GM12878 (cell line): ENCODE data around the gene CDC7. TPM values are rescaled to one million over a fixed set of nuclear protein-coding genes. Genes with fewer than 3 reads are reported as not detected.

Experiments
- ATAC-seq: fragments of 200-7000 bp; cut with Tn5 transposase; 3 replicates; pipeline ENCODE4 v1.9.1; 2020; ENCODE audit warnings: mild to moderate bottlenecking, moderate library complexity
- BruUV-seq: library from RNA; stranded (reverse); fragments of 400-500 nt; replicated peaks from 2 replicates; lab custom pipeline; 2021; lab: Mats Ljungman, UMichigan
- CTCF ChIA-PET: fragments of 300-600 bp; sonication (Branson Sonifier 250); formaldehyde crosslinking; extraction: SDS; loops from one replicate; lab custom pipeline; 2021; ENCODE audit warnings: inconsistent platforms; lab: Yijun Ruan, JAX
- POLR2A ChIA-PET: fragments of 350-600 bp; formaldehyde crosslinking; extraction: SDS; loops from one replicate; lab custom pipeline; 2021; ENCODE audit warnings: inconsistent platforms; lab: Charles Lee
- RAD21 ChIA-PET: fragments of 300-600 bp; sonication (Branson Sonifier 250); formaldehyde crosslinking; loops from one replicate; lab custom pipeline; 2023; ENCODE audit warnings: antibody characterized with exemption; ENCODE audit not compliant: unreplicated experiment; lab: Charles Lee
- SMC1A ChIA-PET: fragments of 300-600 bp; sonication (Branson Sonifier 250); formaldehyde crosslinking; loops from one replicate; lab custom pipeline; 2023; ENCODE audit not compliant: unreplicated experiment, uncharacterized antibody; lab: Charles Lee
- DNase-seq: peaks from one replicate; pipeline ENCODE4 v3.0.0-alpha.2; 2011; ENCODE audit warnings: low read depth, low spot score
- FAIRE-seq: peaks from 3 replicates; lab custom pipeline; 2011; peaks lifted over from hg19 to GRCh38; lab: Jason Lieb, UNC
- H2AFZ ChIP-seq: 2 replicates; pipeline ENCODE4 v1.6.0; 2011; ENCODE audit warnings: low read depth, low read length, control low read depth; ENCODE audit not compliant: control insufficient read depth
- H3K27ac ChIP-seq: 2 replicates; pipeline ENCODE4 v1.5.1; 2011; ENCODE audit warnings: control low read depth; ENCODE audit not compliant: control insufficient read depth, insufficient read depth
- H3K27me3 ChIP-seq, 2 experiments: replicated peaks in 1 of 2; 2 replicates each; pipeline versions ENCODE4 v1.6.0 to v1.6.1; 2011; ENCODE audit warnings: low read length in 1 of 2; ENCODE audit not compliant: control insufficient read depth in 2 of 2, insufficient read depth in 2 of 2
- H3K36me3 ChIP-seq, 2 experiments: 2 replicates each; pipeline ENCODE4 v1.5.1; 2011; ENCODE audit warnings: low read length in 1 of 2; ENCODE audit not compliant: control insufficient read depth in 2 of 2, insufficient read depth in 2 of 2
- H3K4me1 ChIP-seq: 2 replicates; pipeline ENCODE4 v1.6.1; 2011; ENCODE audit warnings: mild to moderate bottlenecking, low read length, moderate library complexity, mixed read lengths; ENCODE audit not compliant: control insufficient read depth, insufficient read depth
- H3K4me2 ChIP-seq: 2 replicates; pipeline ENCODE4 v1.6.0; 2011; ENCODE audit warnings: control low read depth; ENCODE audit not compliant: control insufficient read depth, insufficient read depth
- H3K4me3 ChIP-seq: fragments of 200-600 bp; sonication (generic); 2 replicates; pipeline ENCODE4 v1.5.1; 2016
- H3K79me2 ChIP-seq: 2 replicates; pipeline ENCODE4 v1.6.0; 2011; ENCODE audit warnings: low read length; ENCODE audit not compliant: control insufficient read depth, insufficient read depth
- H3K9ac ChIP-seq: 2 replicates; pipeline ENCODE4 v1.8.0; 2011; ENCODE audit warnings: low read length, control low read depth, mixed read lengths; ENCODE audit not compliant: control insufficient read depth, insufficient read depth
- H3K9me3 ChIP-seq: replicated peaks from 3 replicates; pipeline ENCODE4 v1.5.1; 2011; ENCODE audit warnings: mild to moderate bottlenecking, low read length; ENCODE audit not compliant: control insufficient read depth, insufficient read depth
- H4K20me1 ChIP-seq: 2 replicates; pipeline ENCODE4 v1.6.0; 2011; ENCODE audit not compliant: control insufficient read depth, insufficient read depth
- BCL11A ChIP-seq: IDR thresholded peaks from 2 replicates; pipeline ENCODE4 v1.6.1; 2011; ENCODE audit warnings: low read depth, low read length
- BMI1 ChIP-seq: fragments of 450-650 bp; IDR thresholded peaks from 2 replicates; pipeline ENCODE4 v1.6.1; 2016; ENCODE audit warnings: mild to moderate bottlenecking, moderate library complexity, borderline replicate concordance
- BRCA1 ChIP-seq: IDR thresholded peaks from 2 replicates; pipeline ENCODE4 v1.6.1; 2011; ENCODE audit warnings: low read depth, low read length, improper control_type of control experiment
- CBX3 ChIP-seq: fragments of 200-600 bp; sonication (generic); IDR thresholded peaks from 2 replicates; pipeline ENCODE4 v1.6.1; 2016; ENCODE audit warnings: low read depth, borderline replicate concordance
- CHD1 ChIP-seq: IDR thresholded peaks from 2 replicates; pipeline ENCODE4 v1.6.1; 2012; ENCODE audit warnings: low read depth, low read length, improper control_type of control experiment
- CHD4 ChIP-seq: fragments of 200-600 bp; sonication (generic); IDR thresholded peaks from 2 replicates; pipeline ENCODE4 v1.6.1; 2016; ENCODE audit warnings: mild to moderate bottlenecking
- MTA3 ChIP-seq: IDR thresholded peaks from 2 replicates; pipeline ENCODE4 v1.6.1; 2012; ENCODE audit warnings: low read length, inconsistent platforms, borderline replicate concordance
- MYC ChIP-seq: IDR thresholded peaks from 2 replicates; pipeline ENCODE4 v1.6.1; 2011; ENCODE audit warnings: mild to moderate bottlenecking, low read length, moderate library complexity, inconsistent platforms; ENCODE audit not compliant: insufficient read depth, insufficient replicate concordance, insufficient read length, severe bottlenecking
- NR2C1 ChIP-seq: fragments of 450-650 bp; IDR thresholded peaks from 2 replicates; pipeline ENCODE4 v1.6.1; 2017; ENCODE audit warnings: antibody characterized with exemption, mild to moderate bottlenecking, moderate library complexity
- NR2C2 ChIP-seq: IDR thresholded peaks from 2 replicates; pipeline ENCODE4 v1.6.1; 2011; ENCODE audit warnings: borderline replicate concordance, low read depth; ENCODE audit not compliant: control insufficient read depth, insufficient read length
- RFX5 ChIP-seq: IDR thresholded peaks from 2 replicates; pipeline ENCODE4 v1.6.1; 2011; ENCODE audit warnings: low read depth, low read length, improper control_type of control experiment
- SREBF2 ChIP-seq: IDR thresholded peaks from 2 replicates; pipeline ENCODE4 v1.6.1; 2012; ENCODE audit warnings: mild to moderate bottlenecking, low read length
- TBL1XR1 ChIP-seq: IDR thresholded peaks from 2 replicates; pipeline ENCODE4 v1.6.1; 2012; ENCODE audit warnings: low read depth, low read length, improper control_type of control experiment
- TCF3 ChIP-seq: IDR thresholded peaks from 2 replicates; pipeline ENCODE4 v1.6.1; 2012; ENCODE audit warnings: low read depth, mild to moderate bottlenecking, low read length, borderline replicate concordance; ENCODE audit not compliant: insufficient read depth
- TCF7 ChIP-seq: IDR thresholded peaks from 2 replicates; pipeline ENCODE4 v1.6.1; 2014; ENCODE audit warnings: antibody characterized with exemption, borderline replicate concordance
- ZNF592 ChIP-seq: fragments of 450-650 bp; IDR thresholded peaks from 2 replicates; pipeline ENCODE4 v1.6.1; 2017; ENCODE audit warnings: mild to moderate bottlenecking, moderate library complexity
- WGBS: methylation state at CpG from one replicate; pipeline ENCODE4 v1.1.6; 2016; ENCODE audit warnings: low lambda C conversion rate; ENCODE audit not compliant: insufficient replicate concordance, insufficient coverage; ENCODE audit errors: missing lambda C conversion rate; 5-methylcytosine and 5-hydroxymethylcytosine counted together
- in situ Hi-C: fragments of 300-500 bp; cut with MboI; formaldehyde crosslinking; loops from 9 replicates; pipeline ENCODE4 v1.14.3; 2018; ENCODE audit warnings: mixed read lengths
- intact Hi-C: fragments of 100-400 bp; cut with micrococcal nuclease; formaldehyde crosslinking; loops from one replicate; pipeline ENCODE4 v1.14.2; 2022; ENCODE audit not compliant: unreplicated experiment
- polyA plus RNA-seq, 11 experiments: library from polyadenylated mRNA; depleted of rRNA in 4 of 11; unstranded in 6 of 11; stranded (reverse) in 5 of 11; fragments of >200 nt; fragmentation: Nextera tagmentation in 4 of 11; fragmentation: Illumina TruSeq in 1 of 11; extraction: Ambion mirVana in 4 of 11; extraction: Trizol in 1 of 11; gene quantifications; 1 replicate in 1 of 11; 2 replicates in 10 of 11; pipeline versions ENCODE4 v1.2.1 to v1.2.3, GENCODE V29; 2011 to 2016; ENCODE audit warnings: inconsistent platforms in 2 of 11, missing spikeins in 2 of 11, low read depth in 1 of 11
- total RNA-seq, 4 experiments: library from RNA; depleted of rRNA in 3 of 4; stranded (reverse); fragments of >200 nt in 3 of 4; fragmentation: Illumina TruSeq in 1 of 4; extraction: Trizol in 1 of 4; gene quantifications; 2 replicates each; pipeline versions ENCODE4 v1.2.1 to v1.2.3, GENCODE V29; 2013 to 2021

Gene CDC7
- total and polyA plus RNA-seq, 10 of the 15 experiments (the other 5 are each of a cell fraction or from before 2014, with no cell fraction given), result 14.9 to 37.8 (median 26.0) TPM

- Histone ChIP-seq H3K9ac (no peak overlapping the region), H3K36me3 (no peaks in the 10 kb centered on the region), H3K27me3 (no peaks in the 10 kb centered on the region), H3K4me3 (no peak overlapping the region), H3K4me2 (no peak overlapping the region), H3K27ac (no peak overlapping the region), H3K9me3 (no peaks in the 10 kb centered on the region), H2AFZ (no peak overlapping the region; the same call in 1 of the 2 replicates), H4K20me1 (no peaks in the 10 kb centered on the region), H3K79me2 (no peaks in the 10 kb centered on the region), H3K4me1 (peaks cover 5% of the 10 kb centered on the region)
- DNase-seq (no peak), ATAC-seq (no peak), FAIRE-seq (no peak)
- 46% methylated on average over 4 of the region's 4 CpGs for WGBS
- TF ChIP-seq TBL1XR1, result no peak
- TF ChIP-seq CHD4, result no peak
- TF ChIP-seq TCF3, result no peak
- TF ChIP-seq BCL11A, result no peak
- TF ChIP-seq CHD1, result no peak
- no peak for TF ChIP-seq BRCA1
- no peak for TF ChIP-seq MTA3
- TF ChIP-seq ZNF592, result no peak
- no peak for TF ChIP-seq RFX5
- TF ChIP-seq SREBF2, result no peak
- no peak for TF ChIP-seq BMI1
- TF ChIP-seq TCF7, result no peak
- no peak for TF ChIP-seq CBX3
- no peak for TF ChIP-seq MYC
- no peak for TF ChIP-seq NR2C2
- no peak for TF ChIP-seq NR2C1
- in situ Hi-C loops, result no loop called here
- intact Hi-C loops, result no loop called here
- ChIA-PET SMC1A (no interaction called here), CTCF (interaction anchor here (0.6 kb wide), 1 partner anchor 894 kb away, joined by 4 read pairs; no protein-coding TSS in a partner anchor), POLR2A (no interaction called here), RAD21 (no interaction called here)
- no TSS peak for BruUV-seq
Observed at GRCh38 chr1:91559838-91560565, 59.4 kb downstream of the CDC7 start.
